Endothelial cell of umbilical vein (primary cell): ENCODE data around the gene TANGO2. TPM values are rescaled to one million over a fixed set of nuclear protein-coding genes. Genes with fewer than 3 reads are reported as not detected.

Source experiments
- BruUV-seq: library from RNA; stranded (reverse); fragments of 400-500 nt; replicated peaks from 2 replicates; lab custom pipeline; 2021; lab: Mats Ljungman, UMichigan
- CTCF ChIA-PET: fragments of 300-600, 350-600 bp; sonication (Branson Sonifier 250); formaldehyde crosslinking; loops from one replicate; lab custom pipeline; 2021; ENCODE audit warnings: antibody characterized with exemption, inconsistent platforms; lab: Charles Lee
- POLR2A ChIA-PET: fragments of 300-600, 350-600 bp; sonication (Branson Sonifier 250); formaldehyde crosslinking; loops from one replicate; lab custom pipeline; 2021; ENCODE audit warnings: antibody characterized with exemption, inconsistent platforms; lab: Charles Lee
- DNase-seq: peaks from one replicate; pipeline ENCODE4 v3.0.0-alpha.2; 2011; ENCODE audit warnings: low read depth, low spot score
- FAIRE-seq: peaks from 2 replicates; lab custom pipeline; 2011; peaks lifted over from hg19 to GRCh38; lab: Jason Lieb, UNC
- H2AFZ ChIP-seq: 2 replicates; pipeline ENCODE4 v1.6.0; 2012; ENCODE audit warnings: low read depth, low read length, control low read depth, inconsistent platforms
- H3K27ac ChIP-seq: 2 replicates; pipeline ENCODE4 v1.5.1; 2011; ENCODE audit warnings: low read depth, mild to moderate bottlenecking, control low read depth, low read length, moderate library complexity; ENCODE audit not compliant: insufficient read depth
- H3K27me3 ChIP-seq, 2 experiments: 2 replicates each; pipeline versions ENCODE4 v1.6.0 to v1.6.1; 2011; ENCODE audit warnings: low read length in 2 of 2, mixed read lengths in 1 of 2; ENCODE audit not compliant: control insufficient read depth in 2 of 2, insufficient read depth in 2 of 2
- H3K36me3 ChIP-seq, 2 experiments: 2 replicates in 1 of 2; 3 replicates in 1 of 2; pipeline ENCODE4 v1.5.1; 2011; ENCODE audit warnings: low read length in 2 of 2, mild to moderate bottlenecking in 1 of 2, moderate library complexity in 1 of 2; ENCODE audit not compliant: control insufficient read depth in 2 of 2, insufficient read depth in 2 of 2; ENCODE audit errors: extremely low read depth in 1 of 2
- H3K4me1 ChIP-seq: 3 replicates; pipeline ENCODE4 v1.5.1; 2011; ENCODE audit warnings: mild to moderate bottlenecking, low read length; ENCODE audit not compliant: control insufficient read depth, insufficient read depth; ENCODE audit errors: extremely low read depth
- H3K4me2 ChIP-seq: 2 replicates; pipeline ENCODE4 v1.6.1; 2011; ENCODE audit warnings: low read length, control low read depth, mixed read lengths; ENCODE audit not compliant: insufficient read depth
- H3K4me3 ChIP-seq, 3 experiments: fragments of 200-600 bp in 1 of 3; sonication (generic), shearing (Covaris generic) in 1 of 3; replicated peaks in 1 of 3; 2 replicates each; pipeline ENCODE4 v1.5.1; 2011 to 2016; ENCODE audit warnings: control low read depth in 3 of 3, low read length in 3 of 3, mild to moderate bottlenecking in 2 of 3, inconsistent platforms in 1 of 3, low read depth in 1 of 3, moderate library complexity in 1 of 3; ENCODE audit not compliant: insufficient read depth in 1 of 3
- H3K79me2 ChIP-seq: 2 replicates; pipeline ENCODE4 v1.6.0; 2012; ENCODE audit warnings: low read length, inconsistent platforms; ENCODE audit not compliant: control insufficient read depth, insufficient read depth
- H3K9ac ChIP-seq: replicated peaks from 2 replicates; pipeline ENCODE3; 2011; ENCODE audit warnings: low read length, control low read depth; ENCODE audit not compliant: insufficient read depth; ENCODE audit errors: extremely low read depth
- H3K9me1 ChIP-seq: replicated peaks from 3 replicates; pipeline ENCODE4 v1.6.0; 2011; ENCODE audit warnings: mild to moderate bottlenecking, low read length; ENCODE audit not compliant: control insufficient read depth, insufficient read depth; ENCODE audit errors: extremely low read depth
- H3K9me3 ChIP-seq: replicated peaks from 2 replicates; pipeline ENCODE4 v1.5.1; 2012; ENCODE audit warnings: low read length, inconsistent platforms; ENCODE audit not compliant: control insufficient read depth, insufficient read depth
- H4K20me1 ChIP-seq: replicated peaks from 2 replicates; pipeline ENCODE3; 2011; ENCODE audit warnings: mild to moderate bottlenecking, low read length; ENCODE audit not compliant: control insufficient read depth, insufficient read depth; ENCODE audit errors: extremely low read depth
- EZH2 ChIP-seq: IDR thresholded peaks from 2 replicates; pipeline ENCODE4 v1.6.1; 2012; ENCODE audit warnings: borderline replicate concordance, low read depth, mild to moderate bottlenecking, moderate library complexity, low read length, inconsistent platforms; ENCODE audit not compliant: severe bottlenecking
- FOS ChIP-seq: IDR thresholded peaks from 2 replicates; pipeline ENCODE4 v1.6.1; 2011; ENCODE audit warnings: mild to moderate bottlenecking, low read length, moderate library complexity, borderline replicate concordance; ENCODE audit not compliant: insufficient read depth
- GATA2 ChIP-seq: IDR thresholded peaks from 2 replicates; pipeline ENCODE4 v1.7.0; 2011; ENCODE audit warnings: low read depth, mild to moderate bottlenecking, moderate library complexity, mixed read lengths, low read length; ENCODE audit not compliant: insufficient read length, insufficient read depth
- JUN ChIP-seq: IDR thresholded peaks from 2 replicates; pipeline ENCODE4 v1.6.1; 2011; ENCODE audit warnings: borderline replicate concordance, low read depth; ENCODE audit not compliant: insufficient read length, insufficient read depth
- MYC ChIP-seq: IDR thresholded peaks from one replicate; pipeline ENCODE4 v1.6.1; 2011; ENCODE audit warnings: mild to moderate bottlenecking, low read depth, low read length
- POLR2A ChIP-seq: IDR thresholded peaks from 2 replicates; pipeline ENCODE4 v1.6.1; 2012; ENCODE audit warnings: low read depth, mild to moderate bottlenecking, control low read depth, low read length
- POLR2AphosphoS5 ChIP-seq: IDR thresholded peaks from 2 replicates; pipeline ENCODE4 v1.6.1; 2012; ENCODE audit warnings: low read depth, mild to moderate bottlenecking, control low read depth, low read length, moderate library complexity; ENCODE audit not compliant: insufficient read depth
- dilution Hi-C: fragments of 300-500 bp; cut with MboI; formaldehyde crosslinking; loops from one replicate; pipeline ENCODE4 v1.15.0; 2019; ENCODE audit warnings: low sequenced_read_pairs; ENCODE audit not compliant: extremely low pct_ligation_motif_present
- intact Hi-C: fragments of 100-400 bp; cut with micrococcal nuclease; formaldehyde crosslinking; loops from one replicate; pipeline ENCODE4 v1.10.0; 2022
- polyA plus RNA-seq, 4 experiments: library from polyadenylated mRNA; depleted of rRNA in 3 of 4; stranded (reverse) in 3 of 4; unstranded in 1 of 4; fragments of >200 nt; gene quantifications; 2 replicates each; pipeline versions ENCODE4 v1.2.1 to v1.2.3, GENCODE V29; 2011 to 2012; ENCODE audit warnings: missing spikeins in 1 of 4
- total RNA-seq: library from RNA; stranded (reverse); gene quantifications from 2 replicates; pipeline ENCODE4 v1.2.3, GENCODE V29; 2021
- TF ChIP-seq, protein P1 (sequence below): IDR thresholded peaks from 2 replicates; pipeline ENCODE4 v1.6.1; 2011; ENCODE audit not compliant: insufficient read depth, insufficient read length
- TF ChIP-seq, protein P2 (sequence below), 2 donors: IDR thresholded peaks; 1 replicate in 1 of 2; 2 replicates in 1 of 2; pipeline ENCODE4 v1.5.1; 2011; ENCODE audit warnings: low read length in 2 of 2, mild to moderate bottlenecking in 2 of 2, moderate library complexity in 2 of 2, control low read depth in 1 of 2, inconsistent platforms in 1 of 2, low read depth in 1 of 2; ENCODE audit not compliant: insufficient read depth in 1 of 2; ENCODE audit errors: extremely low read depth in 1 of 2

The TANGO2 gene
- total and polyA plus RNA-seq, 2 donors (not counting 3 experiments of a cell fraction or from before 2014, with no cell fraction given) = 40.0 to 49.3 TPM

DNA sequence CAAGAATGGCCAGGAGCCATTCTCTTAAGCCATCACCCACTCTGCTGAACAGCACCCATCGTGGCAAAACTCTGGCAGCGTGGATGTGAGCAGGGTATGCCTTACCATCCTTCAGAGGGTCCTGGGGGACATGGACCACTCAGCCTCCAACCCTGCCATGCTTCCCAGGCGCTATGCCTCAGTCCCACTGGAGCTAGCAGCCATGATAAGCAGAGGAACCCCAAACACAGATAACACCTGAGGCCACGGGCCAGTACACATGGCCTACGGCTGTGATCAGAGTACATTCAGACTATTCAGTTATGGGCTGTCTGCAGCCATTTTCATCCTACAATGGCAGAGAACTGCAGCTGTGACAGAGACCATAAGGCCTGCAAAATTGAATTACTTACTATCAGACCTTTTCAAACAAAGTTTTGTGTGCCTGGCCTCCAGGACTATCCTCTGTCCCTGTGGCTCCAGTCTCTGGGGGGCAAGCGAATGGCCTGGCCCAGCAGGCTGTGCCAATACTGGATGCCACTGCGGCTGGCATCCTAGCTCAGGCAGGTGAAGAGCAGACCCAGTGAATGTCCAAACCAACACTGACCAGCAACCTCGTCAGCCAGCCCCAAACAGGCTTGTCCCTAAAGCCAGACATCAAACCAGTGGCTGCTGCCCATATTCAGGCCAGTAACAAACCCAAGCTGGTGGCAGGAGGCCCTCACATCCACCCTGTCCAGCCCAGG, 11.2 kb upstream of the TANGO2 start:
- no peaks in the 10 kb centered on the region for H3K4me1 ChIP-seq
- intact Hi-C loops (no loop called here), dilution Hi-C loops (no loop called here)
- no peak overlapping the region for H3K4me3 ChIP-seq
- no peak for DNase-seq
- no peaks in the 10 kb centered on the region for H3K79me2 ChIP-seq
- H2AFZ ChIP-seq = no peak overlapping the region
- H3K36me3 ChIP-seq = no peaks in the 10 kb centered on the region
- BruUV-seq = no TSS peak
- no peaks in the 10 kb centered on the region for H4K20me1 ChIP-seq
- POLR2A ChIA-PET = no interaction called here
- CTCF ChIA-PET = interaction anchor here (7.3 kb wide), 1 partner anchor 40 kb away, joined by 304 read pairs; no protein-coding TSS in a partner anchor
- no peaks in the 10 kb centered on the region for H3K27me3 ChIP-seq
- FAIRE-seq = no peak
- no peaks in the 10 kb centered on the region for H3K9me1 ChIP-seq
- H3K27ac ChIP-seq = no peak overlapping the region
- H3K4me2 ChIP-seq = no peak overlapping the region
- TF ChIP-seq, protein P1, sequence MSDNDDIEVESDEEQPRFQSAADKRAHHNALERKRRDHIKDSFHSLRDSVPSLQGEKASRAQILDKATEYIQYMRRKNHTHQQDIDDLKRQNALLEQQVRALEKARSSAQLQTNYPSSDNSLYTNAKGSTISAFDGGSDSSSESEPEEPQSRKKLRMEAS = no peak
- TF ChIP-seq MYC (no peak), POLR2AphosphoS5 (no peak), JUN (no peak), GATA2 (no peak), EZH2 (no peak), POLR2A (no peak), FOS (no peak)
- TF ChIP-seq, protein P2, sequence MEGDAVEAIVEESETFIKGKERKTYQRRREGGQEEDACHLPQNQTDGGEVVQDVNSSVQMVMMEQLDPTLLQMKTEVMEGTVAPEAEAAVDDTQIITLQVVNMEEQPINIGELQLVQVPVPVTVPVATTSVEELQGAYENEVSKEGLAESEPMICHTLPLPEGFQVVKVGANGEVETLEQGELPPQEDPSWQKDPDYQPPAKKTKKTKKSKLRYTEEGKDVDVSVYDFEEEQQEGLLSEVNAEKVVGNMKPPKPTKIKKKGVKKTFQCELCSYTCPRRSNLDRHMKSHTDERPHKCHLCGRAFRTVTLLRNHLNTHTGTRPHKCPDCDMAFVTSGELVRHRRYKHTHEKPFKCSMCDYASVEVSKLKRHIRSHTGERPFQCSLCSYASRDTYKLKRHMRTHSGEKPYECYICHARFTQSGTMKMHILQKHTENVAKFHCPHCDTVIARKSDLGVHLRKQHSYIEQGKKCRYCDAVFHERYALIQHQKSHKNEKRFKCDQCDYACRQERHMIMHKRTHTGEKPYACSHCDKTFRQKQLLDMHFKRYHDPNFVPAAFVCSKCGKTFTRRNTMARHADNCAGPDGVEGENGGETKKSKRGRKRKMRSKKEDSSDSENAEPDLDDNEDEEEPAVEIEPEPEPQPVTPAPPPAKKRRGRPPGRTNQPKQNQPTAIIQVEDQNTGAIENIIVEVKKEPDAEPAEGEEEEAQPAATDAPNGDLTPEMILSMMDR (IDR thresholded peaks at IDR 0.05; ENCODE audit: extremely low read depth in 1 of 2, insufficient read depth in 1 of 2, low read depth in 1 of 2, low read length in 2 of 2) = no peak
- H3K9me3 ChIP-seq = no peaks in the 10 kb centered on the region
- H3K9ac ChIP-seq = no peak overlapping the region
